GM15510 (cell line): ENCODE results near the gene LMO1.

ENCODE experiments used
- POLR2A ChIP-seq: IDR thresholded peaks from 3 replicates; pipeline ENCODE4 v1.6.1; 2011; ENCODE audit warnings: borderline replicate concordance; ENCODE audit not compliant: insufficient read length; ENCODE audit errors: extremely low read depth

The LMO1 gene

GRCh38 chr11:8261921-8262551 is 1.6 kb downstream of the LMO1 start:
- no peak for TF ChIP-seq POLR2A

- TF ChIP-seq POLR2A: no peak
These were observed 2.4 kb downstream of the LMO1 start for GRCh38 chr11:8261291-8261690.

GRCh38 chr11:8260202-8260966 is 3.3 kb downstream of the LMO1 start:
- no peak for TF ChIP-seq POLR2A

GRCh38 chr11:8259306-8259959 is 4.2 kb downstream of the LMO1 start:
- no peak for TF ChIP-seq POLR2A

GRCh38 chr11:8258784-8259183 is 4.9 kb downstream of the LMO1 start:
- TF ChIP-seq POLR2A: no peak

- TF ChIP-seq POLR2A: no peak
These were observed 5.4 kb downstream of the LMO1 start for GRCh38 chr11:8258289-8258688.

- no peak for TF ChIP-seq POLR2A
These were observed 6.5 kb downstream of the LMO1 start for GRCh38 chr11:8257003-8257664.

GRCh38 chr11:8256271-8257002 is 7.2 kb downstream of the LMO1 start:
- TF ChIP-seq POLR2A: no peak

GRCh38 chr11:8253566-8253965 is 10.1 kb downstream of the LMO1 start:
- no peak for TF ChIP-seq POLR2A

GRCh38 chr11:8252946-8253345 is 10.7 kb downstream of the LMO1 start:
- no peak for TF ChIP-seq POLR2A

- TF ChIP-seq POLR2A: no peak
These were observed 11.3 kb downstream of the LMO1 start for GRCh38 chr11:8252388-8252787.

- TF ChIP-seq POLR2A: no peak
These were observed 11.9 kb downstream of the LMO1 start for GRCh38 chr11:8251616-8252295.

- no peak for TF ChIP-seq POLR2A
These were observed 12.6 kb downstream of the LMO1 start for GRCh38 chr11:8250981-8251615.
